ENCODE results near the gene PTPN18. TPM values are rescaled to one million over a fixed set of nuclear protein-coding genes. Genes with fewer than 3 reads are reported as not detected.
"Not testable (repeated sequence)": the region's sequence is repeated elsewhere in the genome, so short reads cannot be mapped to it uniquely, and the experiment has no call there.

The PTPN18 gene
- total RNA-seq, 1 donor from 2014 or later = 26.0 TPM

DNA sequence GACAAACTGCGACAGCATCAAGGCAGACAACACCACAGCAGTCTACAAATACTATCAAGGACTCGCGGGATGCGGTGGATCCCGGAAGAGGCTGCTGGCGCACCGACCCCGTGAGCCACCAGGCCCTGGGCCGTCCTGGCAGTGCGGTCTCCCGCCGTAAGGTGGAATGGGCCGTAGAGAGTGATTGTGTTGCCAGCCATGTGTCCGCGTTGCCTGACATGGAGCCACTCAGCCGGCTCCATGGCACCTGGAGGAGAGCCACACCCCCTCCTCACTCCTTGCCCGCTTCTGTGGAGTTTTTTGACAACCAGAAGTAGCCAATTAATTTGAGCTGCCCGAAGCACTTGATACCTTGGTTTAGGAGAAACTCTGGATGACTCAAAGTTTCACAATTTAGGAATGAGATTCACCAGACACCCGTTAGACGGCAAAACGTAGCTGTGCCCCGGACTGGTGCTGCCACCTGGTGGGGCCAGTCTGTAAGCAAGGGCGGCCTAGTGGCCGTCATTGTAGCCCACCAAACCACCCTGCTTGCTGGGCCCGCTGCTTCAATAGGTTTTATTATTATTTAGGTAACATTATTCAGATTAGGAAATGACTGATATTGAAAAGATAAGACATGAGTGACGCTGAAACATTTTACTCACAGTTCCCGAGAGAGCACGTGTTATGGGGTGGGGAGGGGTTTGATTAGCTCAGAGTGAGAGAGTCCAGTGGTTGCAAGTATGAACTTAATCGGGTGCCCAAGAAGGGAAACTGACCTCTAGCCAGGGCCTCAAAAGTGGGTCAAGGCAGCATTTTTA, 23.4 kb upstream of the PTPN18 start:
- H3K9me3 Mint-ChIP-seq (ENCODE audit: low read depth) = peaks cover 4% of the 10 kb centered on the region
- peaks cover 25% of the 10 kb centered on the region for H3K4me1 Mint-ChIP-seq (ENCODE audit: low read depth)
- peaks cover 19% of the 10 kb centered on the region for H3K27me3 Mint-ChIP-seq (ENCODE audit: low read depth)
- peak overlapping the region; percentile 53 for H3K4me3 Mint-ChIP-seq (ENCODE audit: unreplicated experiment)
- peaks cover 1% of the 10 kb centered on the region for H3K36me3 Mint-ChIP-seq (ENCODE audit: low read depth)
- H3K27ac Mint-ChIP-seq (ENCODE audit: unreplicated experiment) = no peak overlapping the region
- DNase-seq (ENCODE audit: low spot score) = no peak
- TF ChIP-seq, protein P1, sequence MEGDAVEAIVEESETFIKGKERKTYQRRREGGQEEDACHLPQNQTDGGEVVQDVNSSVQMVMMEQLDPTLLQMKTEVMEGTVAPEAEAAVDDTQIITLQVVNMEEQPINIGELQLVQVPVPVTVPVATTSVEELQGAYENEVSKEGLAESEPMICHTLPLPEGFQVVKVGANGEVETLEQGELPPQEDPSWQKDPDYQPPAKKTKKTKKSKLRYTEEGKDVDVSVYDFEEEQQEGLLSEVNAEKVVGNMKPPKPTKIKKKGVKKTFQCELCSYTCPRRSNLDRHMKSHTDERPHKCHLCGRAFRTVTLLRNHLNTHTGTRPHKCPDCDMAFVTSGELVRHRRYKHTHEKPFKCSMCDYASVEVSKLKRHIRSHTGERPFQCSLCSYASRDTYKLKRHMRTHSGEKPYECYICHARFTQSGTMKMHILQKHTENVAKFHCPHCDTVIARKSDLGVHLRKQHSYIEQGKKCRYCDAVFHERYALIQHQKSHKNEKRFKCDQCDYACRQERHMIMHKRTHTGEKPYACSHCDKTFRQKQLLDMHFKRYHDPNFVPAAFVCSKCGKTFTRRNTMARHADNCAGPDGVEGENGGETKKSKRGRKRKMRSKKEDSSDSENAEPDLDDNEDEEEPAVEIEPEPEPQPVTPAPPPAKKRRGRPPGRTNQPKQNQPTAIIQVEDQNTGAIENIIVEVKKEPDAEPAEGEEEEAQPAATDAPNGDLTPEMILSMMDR (IDR thresholded peaks at IDR 0.05) = peak; percentile 99

DNA sequence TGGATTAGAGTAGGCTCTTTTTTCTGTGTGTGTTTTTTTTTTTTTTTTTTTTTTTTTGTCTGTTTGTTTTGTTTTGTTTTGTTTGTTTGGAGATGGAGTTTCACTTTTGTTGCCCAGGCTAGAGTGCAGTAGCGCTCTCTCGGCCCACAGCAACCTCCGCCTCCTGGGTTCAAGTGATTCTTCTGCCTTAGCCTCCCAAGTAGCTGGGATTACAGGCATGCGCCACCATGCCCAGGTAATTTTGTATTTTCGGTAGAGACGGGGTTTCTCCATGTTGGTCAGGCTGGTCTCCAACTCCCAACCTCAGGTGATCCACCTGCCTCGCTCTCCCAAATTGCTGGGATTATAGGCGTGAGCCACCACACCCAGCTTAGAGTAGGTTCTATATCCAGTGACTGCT, 22.6 kb upstream of the PTPN18 start:
- not testable (repeated sequence) for H3K27ac Mint-ChIP-seq (ENCODE audit: unreplicated experiment); DNase-seq (ENCODE audit: low spot score); H3K36me3 Mint-ChIP-seq (ENCODE audit: low read depth); H3K9me3 Mint-ChIP-seq (ENCODE audit: low read depth); H3K4me3 Mint-ChIP-seq (ENCODE audit: unreplicated experiment)
- Mint-ChIP-seq H3K27me3 (ENCODE audit: low read depth) (peaks cover 19% of the 10 kb centered on the region), H3K4me1 (ENCODE audit: low read depth) (peaks cover 30% of the 10 kb centered on the region)

DNA sequence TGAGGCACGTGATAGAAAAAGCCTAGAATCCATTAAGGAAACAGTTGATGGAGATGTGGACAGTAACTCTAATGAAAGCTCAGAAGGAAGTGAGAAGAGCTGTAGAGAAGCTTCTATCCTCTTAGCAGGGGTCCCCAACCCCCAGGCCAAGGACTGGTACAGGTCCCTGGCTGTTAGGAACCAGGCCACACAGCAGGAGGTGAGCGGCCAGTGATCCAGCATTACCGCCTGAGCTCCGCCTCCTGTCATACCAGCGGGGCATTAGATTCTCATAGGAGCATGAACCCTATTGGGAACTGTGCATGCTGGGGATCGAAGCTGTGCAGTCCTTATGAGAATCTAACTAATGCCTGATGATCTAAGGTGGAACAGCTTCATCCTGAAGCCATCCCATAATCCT, 21.8 kb upstream of the PTPN18 start:
- H3K36me3 Mint-ChIP-seq (ENCODE audit: low read depth) = peaks cover 7% of the 10 kb centered on the region
- no peak overlapping the region for H3K27ac Mint-ChIP-seq (ENCODE audit: unreplicated experiment)
- H3K27me3 Mint-ChIP-seq (ENCODE audit: low read depth) = peaks cover 19% of the 10 kb centered on the region
- TF ChIP-seq, protein P1 (IDR thresholded peaks at IDR 0.05) = no peak
- peaks cover 25% of the 10 kb centered on the region for H3K4me1 Mint-ChIP-seq (ENCODE audit: low read depth)
- H3K4me3 Mint-ChIP-seq (ENCODE audit: unreplicated experiment) = no peak overlapping the region
- no peak for DNase-seq (ENCODE audit: low spot score)
- H3K9me3 Mint-ChIP-seq (ENCODE audit: low read depth) = peaks cover 4% of the 10 kb centered on the region

DNA sequence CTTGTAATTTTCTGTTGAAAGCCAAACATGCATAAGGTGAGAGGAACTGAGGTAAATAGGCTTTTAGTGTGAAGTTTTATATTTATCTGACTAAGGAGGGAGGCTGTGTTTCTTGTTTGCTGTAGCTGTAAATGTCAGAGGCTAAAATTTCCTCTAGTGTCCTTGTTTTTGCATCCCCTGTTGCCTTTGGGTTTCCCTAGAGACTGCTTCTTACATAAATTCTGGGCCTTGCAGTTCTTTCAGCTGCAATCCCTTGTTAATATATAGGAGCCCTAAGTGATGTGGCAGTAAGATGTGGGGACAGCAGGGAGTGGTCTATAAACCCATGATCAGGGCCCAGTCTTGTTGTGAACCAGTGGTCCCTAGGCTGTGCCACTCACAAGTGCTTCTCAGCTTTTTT, 20.6 kb upstream of the PTPN18 start:
- peaks cover 4% of the 10 kb centered on the region for H3K9me3 Mint-ChIP-seq (ENCODE audit: low read depth)
- TF ChIP-seq, protein P1 (IDR thresholded peaks at IDR 0.05) = no peak
- no peak overlapping the region for H3K4me3 Mint-ChIP-seq (ENCODE audit: unreplicated experiment)

DNA sequence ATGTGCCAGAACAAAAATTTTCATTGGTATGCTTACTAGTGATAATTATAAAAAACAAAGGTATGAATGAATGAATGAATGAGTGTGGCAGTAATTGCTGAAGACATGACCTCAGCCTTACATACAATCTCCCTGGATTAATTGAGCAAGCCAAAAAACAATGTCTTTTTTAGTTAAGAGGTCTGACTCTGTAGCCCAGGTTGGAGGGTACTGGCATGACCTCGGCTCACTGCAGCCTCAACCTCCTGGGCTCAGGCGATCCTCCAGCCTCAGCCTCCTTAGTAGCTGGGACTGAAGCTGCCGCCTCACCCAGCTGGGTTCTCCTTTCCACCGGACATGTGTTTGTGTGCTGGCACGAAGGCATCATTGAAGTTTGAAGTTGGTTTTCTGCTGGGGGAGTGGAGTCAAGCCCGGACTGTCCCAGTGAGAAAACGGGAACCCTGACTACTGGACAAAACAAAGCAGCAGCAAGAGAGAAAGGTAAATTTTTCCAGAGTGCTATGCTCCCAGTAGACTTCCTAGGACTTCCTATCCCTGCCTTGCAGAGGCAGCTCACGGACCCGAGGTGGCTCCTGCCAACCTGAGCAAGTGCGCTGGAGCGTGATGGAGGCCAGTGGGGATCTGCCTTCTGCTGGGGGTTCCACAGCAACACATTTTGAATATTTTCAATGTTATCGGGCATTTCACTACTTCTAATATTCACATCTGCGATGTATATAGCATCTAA, 19.5 kb upstream of the PTPN18 start:
- H3K4me3 Mint-ChIP-seq (ENCODE audit: unreplicated experiment) = peak overlapping the region; percentile 75
- H3K4me1 Mint-ChIP-seq (ENCODE audit: low read depth) = peaks cover 29% of the 10 kb centered on the region
- peaks cover 4% of the 10 kb centered on the region for H3K9me3 Mint-ChIP-seq (ENCODE audit: low read depth)
- peaks cover 14% of the 10 kb centered on the region for H3K36me3 Mint-ChIP-seq (ENCODE audit: low read depth)
- TF ChIP-seq, protein P1 (IDR thresholded peaks at IDR 0.05) = no peak
- no peak for DNase-seq (ENCODE audit: low spot score)
- peaks cover 6% of the 10 kb centered on the region for H3K27me3 Mint-ChIP-seq (ENCODE audit: low read depth)
- no peak overlapping the region for H3K27ac Mint-ChIP-seq (ENCODE audit: unreplicated experiment)

More for the DNA sequence above, 20.6 kb upstream of the PTPN18 start:
- H3K36me3 Mint-ChIP-seq (ENCODE audit: low read depth) = peaks cover 14% of the 10 kb centered on the region
- peaks cover 14% of the 10 kb centered on the region for H3K27me3 Mint-ChIP-seq (ENCODE audit: low read depth)
- peaks cover 25% of the 10 kb centered on the region for H3K4me1 Mint-ChIP-seq (ENCODE audit: low read depth)
- no peak for DNase-seq (ENCODE audit: low spot score)
- no peak overlapping the region for H3K27ac Mint-ChIP-seq (ENCODE audit: unreplicated experiment)

Data from chondrocyte (in vitro differentiated cells).